Small intestine (tissue), 7 donors: Measurements from ENCODE around the gene PRM2. TPM values are rescaled to one million over a fixed set of nuclear protein-coding genes. Genes with fewer than 3 reads are reported as not detected.

ENCODE experiments used
- DNase-seq, 2 donors: peaks; one replicate each; pipeline versions ENCODE4 v3.0.0 to v3.0.0-alpha.2; 2013
- FAIRE-seq: peaks from 2 replicates; lab custom pipeline; 2012; peaks lifted over from hg19 to GRCh38; lab: Jason Lieb, UNC
- H3K27ac ChIP-seq, 3 donors: one replicate each; pipeline ENCODE4 v1.5.1; 2013; ENCODE audit warnings: low read length in 2 of 3, mild to moderate bottlenecking in 2 of 3, control low read depth in 1 of 3, inconsistent platforms in 1 of 3, low read depth in 1 of 3, moderate library complexity in 1 of 3
- H3K27me3 ChIP-seq, 3 donors: one replicate each; pipeline ENCODE4 v1.6.1; 2013; ENCODE audit warnings: low read length in 3 of 3, inconsistent platforms in 1 of 3; ENCODE audit not compliant: control insufficient read depth in 3 of 3, insufficient read depth in 3 of 3
- H3K36me3 ChIP-seq, 3 donors: one replicate each; pipeline ENCODE4 v1.6.1; 2013; ENCODE audit warnings: low read length in 3 of 3, inconsistent platforms in 1 of 3, low read depth in 1 of 3, mild to moderate bottlenecking in 1 of 3, moderate library complexity in 1 of 3; ENCODE audit not compliant: control insufficient read depth in 3 of 3, insufficient read depth in 2 of 3
- H3K4me1 ChIP-seq, 3 donors: one replicate each; pipeline ENCODE4 v1.6.1; 2013; ENCODE audit warnings: low read length in 2 of 3, inconsistent platforms in 1 of 3, low read depth in 1 of 3, mild to moderate bottlenecking in 1 of 3, moderate library complexity in 1 of 3; ENCODE audit not compliant: control insufficient read depth in 3 of 3, insufficient read depth in 2 of 3
- H3K4me3 ChIP-seq, 3 donors: one replicate each; pipeline ENCODE4 v1.5.1; 2013; ENCODE audit warnings: low read length in 3 of 3, control low read depth in 1 of 3, inconsistent platforms in 1 of 3, low read depth in 1 of 3, mild to moderate bottlenecking in 1 of 3, moderate library complexity in 1 of 3
- H3K9me3 ChIP-seq, 2 donors: one replicate each; pipeline ENCODE4 v1.6.1; 2013; ENCODE audit warnings: low read depth in 1 of 2, low read length in 1 of 2; ENCODE audit not compliant: control insufficient read depth in 2 of 2, insufficient read depth in 1 of 2
- WGBS, 3 donors: extraction: QIAGEN DNeasy Blood & Tissue Kit; methylation state at CpG; one replicate each; pipeline ENCODE4 v1.1.7; 2013; 5-methylcytosine and 5-hydroxymethylcytosine counted together
- polyA plus RNA-seq, 4 donors: library from polyadenylated mRNA; stranded (reverse) in 3 of 4; unstranded in 1 of 4; fragments of 200-250 nt in 3 of 4; fragments of 120-200 nt in 1 of 4; gene quantifications; one replicate each; pipeline versions ENCODE4 v1.2.1 to v1.2.3, GENCODE V29; 2013
- donor health status: healthy with polysubstance abuse.
- donor health status: control.
- donor health status: control.
- donor health status: Bipolar disorder and iron deficiency.
- donor health status: healthy.

The PRM2 gene
- polyA plus RNA-seq, 4 donors, result not detected

- no peaks in the 10 kb centered on the region for H3K9me3 ChIP-seq
- DNase-seq (no peak), FAIRE-seq (no peak)
- 83 to 92% (median 87%) methylated on average over 2 of the region's 2 CpGs for WGBS, 3 donors
- H3K4me3 ChIP-seq, result no peak overlapping the region
- H3K27me3 ChIP-seq, result no peaks in the 10 kb centered on the region
- H3K36me3 ChIP-seq, result no peaks in the 10 kb centered on the region
- no peak overlapping the region for H3K27ac ChIP-seq
- H3K4me1 ChIP-seq, result no peaks in the 10 kb centered on the region
Measured at GRCh38 chr16:11285842-11286241, 9.6 kb upstream of the PRM2 start.

DNA sequence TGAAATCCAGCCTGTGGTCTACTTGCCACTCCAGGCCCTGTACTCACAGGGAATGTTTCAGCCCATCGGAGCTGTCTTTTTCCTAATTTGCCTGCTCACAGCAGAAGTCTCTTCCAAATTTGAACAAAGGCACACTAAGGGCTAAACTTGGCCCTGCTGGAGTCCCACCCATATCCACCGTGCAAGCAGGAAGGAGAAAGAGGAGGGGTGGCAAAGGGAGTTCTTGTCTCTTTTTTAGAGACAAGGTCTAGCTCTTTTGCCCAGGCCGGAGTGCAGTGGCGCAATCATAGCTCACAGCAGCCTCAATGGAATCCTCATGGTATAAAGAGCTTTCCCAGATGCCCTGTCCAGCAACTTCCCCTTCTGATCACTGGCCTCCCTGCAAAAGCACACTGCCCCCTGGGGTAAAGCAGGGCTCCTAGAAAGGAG is 7.6 kb upstream of the PRM2 start:
- Histone ChIP-seq H3K9me3 (no peaks in the 10 kb centered on the region), H3K4me1 (peaks cover 0 to 6% (median 0%) of the 10 kb centered on the region in 3 donors), H3K4me3 (no peak overlapping the region), H3K27ac (no peak overlapping the region), H3K36me3 (no peaks in the 10 kb centered on the region), H3K27me3 (no peaks in the 10 kb centered on the region)
- FAIRE-seq, result no peak
- WGBS, 3 donors, result 67 to 80% (median 80%) methylated on average over 4 of the region's 4 CpGs
- no peak for DNase-seq

GRCh38 chr16:11280616-11281522 is 4.6 kb upstream of the PRM2 start, which contains the start of gene PRM1:
Gene PRM1, minus strand, starts transcription at chr16:11281330. Its CDS starts 92 bp downstream, at chr16:11281238.
- no peak for DNase-seq
- no peak for FAIRE-seq
- Histone ChIP-seq H3K4me3 (no peak within 1 kb of the TSS), H3K27ac (no peak within 1 kb of the TSS), H3K9me3 (no peaks in the 10 kb centered on the region), H3K36me3 (no peaks in the 10 kb centered on the region), H3K27me3 (no peaks in the 10 kb centered on the region), H3K4me1 (peaks cover 0 to 6% (median 0%) of the 10 kb centered on the region in 3 donors)
- 90 to 91% (median 90%) methylated on average over 17 to 25 of the region's 25 CpGs for WGBS, 3 donors

- 86 to 87% (median 86%) methylated on average over 7 of the region's 7 CpGs for WGBS, 3 donors
- peaks cover 0 to 6% (median 0%) of the 10 kb centered on the region in 3 donors for H3K4me1 ChIP-seq
- H3K36me3 ChIP-seq, result no peaks in the 10 kb centered on the region
- no peak overlapping the region for H3K4me3 ChIP-seq
- no peaks in the 10 kb centered on the region for H3K9me3 ChIP-seq
- DNase-seq (no peak), FAIRE-seq (no peak)
- no peak overlapping the region for H3K27ac ChIP-seq
- H3K27me3 ChIP-seq, result no peaks in the 10 kb centered on the region
Measured at GRCh38 chr16:11278681-11279628, 2.7 kb upstream of the PRM2 start.

DNA sequence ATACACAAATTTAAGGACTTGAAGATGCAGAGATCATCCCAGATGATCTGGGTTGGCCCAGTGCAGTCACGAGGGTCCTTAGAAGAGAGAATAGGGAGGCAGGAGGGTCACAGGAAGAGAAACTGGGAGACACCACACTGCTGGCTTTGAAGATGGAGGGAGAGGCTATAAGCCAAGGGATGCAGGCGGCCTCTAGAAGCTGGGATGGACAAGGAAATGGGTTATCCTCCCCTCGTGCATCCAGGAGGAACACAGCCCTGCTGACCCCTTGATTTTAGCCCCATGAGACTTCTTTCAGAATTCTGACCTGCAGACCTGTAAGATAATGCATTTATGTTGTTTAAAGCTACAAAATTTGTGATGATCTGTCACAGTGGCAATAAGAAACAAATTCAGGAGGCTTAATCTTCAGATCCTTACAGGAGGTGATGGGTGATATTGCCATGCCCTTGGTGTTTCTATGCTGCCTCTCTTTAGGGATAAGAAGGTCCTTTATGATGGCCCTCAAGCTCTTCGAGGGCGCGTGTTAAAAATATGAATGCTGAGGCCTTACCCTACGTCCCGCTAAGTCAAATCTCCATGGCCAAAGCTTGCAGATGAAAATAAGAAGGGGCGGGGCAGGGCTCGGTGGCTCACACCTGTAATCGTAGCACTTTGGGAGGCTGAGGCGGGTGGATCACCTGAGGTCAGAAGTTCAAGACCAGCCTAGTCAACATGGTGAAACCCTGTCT is 1.5 kb upstream of the PRM2 start:
- no peak for FAIRE-seq

DNA sequence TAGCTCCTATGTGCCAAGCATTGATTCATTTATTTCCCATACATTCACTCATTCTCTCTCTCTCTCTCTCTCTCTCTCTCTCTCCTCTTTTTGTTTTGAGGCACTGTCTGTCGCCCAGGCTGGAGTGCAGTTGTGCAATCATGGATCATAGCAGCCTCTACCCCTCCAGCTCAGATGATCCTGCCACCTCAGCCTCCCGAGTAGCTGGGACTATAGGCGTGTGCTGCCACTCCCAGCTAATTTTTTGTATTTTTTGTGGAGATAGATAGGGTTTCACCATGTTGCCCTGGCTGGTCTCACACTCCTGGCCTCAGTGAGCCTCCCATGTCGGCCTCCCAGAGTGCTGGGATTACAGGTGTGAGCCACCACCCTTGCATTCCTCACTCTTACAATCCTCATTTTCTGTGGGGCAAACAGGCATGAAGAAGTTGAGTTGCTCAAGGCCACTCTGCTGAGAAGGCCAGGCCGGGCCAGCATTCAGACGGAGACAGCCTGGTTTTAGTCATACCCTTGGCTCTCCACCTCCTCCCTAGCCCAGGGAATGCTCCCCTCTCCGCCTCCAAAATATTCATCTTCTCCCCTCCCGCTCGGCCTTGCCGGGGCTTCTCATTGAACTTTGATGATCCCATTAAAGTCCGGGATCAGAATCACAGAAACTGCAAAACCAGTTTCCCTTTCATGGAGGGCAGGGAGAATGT is 765 bp upstream of the PRM2 start:
- Histone ChIP-seq H3K4me3 (no peak overlapping the region), H3K9me3 (no peaks in the 10 kb centered on the region), H3K27me3 (no peaks in the 10 kb centered on the region), H3K27ac (no peak overlapping the region), H3K36me3 (no peaks in the 10 kb centered on the region), H3K4me1 (peaks cover 0 to 6% (median 0%) of the 10 kb centered on the region in 3 donors)
- WGBS, 3 donors, result 82 to 86% (median 84%) methylated on average over 11 of the region's 11 CpGs
- no peak for DNase-seq
- FAIRE-seq, result no peak

More for the DNA sequence above, 1.5 kb upstream of the PRM2 start:
- Histone ChIP-seq H3K27me3 (no peaks in the 10 kb centered on the region), H3K4me3 (no peak overlapping the region), H3K4me1 (peaks cover 0 to 6% (median 0%) of the 10 kb centered on the region in 3 donors), H3K36me3 (no peaks in the 10 kb centered on the region), H3K27ac (no peak overlapping the region), H3K9me3 (no peaks in the 10 kb centered on the region)
- DNase-seq, result no peak
- WGBS, 3 donors, result 88 to 91% (median 91%) methylated on average over 12 of the region's 12 CpGs

GRCh38 chr16:11274964-11275363 is 1.3 kb downstream of the PRM2 start:
- FAIRE-seq (no peak), DNase-seq (no peak)
- no peak overlapping the region for H3K4me3 ChIP-seq
- no peaks in the 10 kb centered on the region for H3K9me3 ChIP-seq
- no peaks in the 10 kb centered on the region for H3K36me3 ChIP-seq
- peaks cover 0 to 3% (median 0%) of the 10 kb centered on the region in 3 donors for H3K4me1 ChIP-seq
- H3K27ac ChIP-seq, result no peak overlapping the region
- WGBS, 3 donors, result 91 to 94% (median 92%) methylated on average over 7 of the region's 7 CpGs
- no peaks in the 10 kb centered on the region for H3K27me3 ChIP-seq
